HG02759 (cell line): ENCODE measurements around the gene MPV17L2.

Source experiments
- ATAC-seq: cut with Tn5 transposase; IDR thresholded peaks from one replicate; pipeline ENCODE4 v1.9.1; 2021; ENCODE audit warnings: mild to moderate bottlenecking, moderate library complexity; ENCODE audit not compliant: unreplicated experiment

The MPV17L2 gene

DNA sequence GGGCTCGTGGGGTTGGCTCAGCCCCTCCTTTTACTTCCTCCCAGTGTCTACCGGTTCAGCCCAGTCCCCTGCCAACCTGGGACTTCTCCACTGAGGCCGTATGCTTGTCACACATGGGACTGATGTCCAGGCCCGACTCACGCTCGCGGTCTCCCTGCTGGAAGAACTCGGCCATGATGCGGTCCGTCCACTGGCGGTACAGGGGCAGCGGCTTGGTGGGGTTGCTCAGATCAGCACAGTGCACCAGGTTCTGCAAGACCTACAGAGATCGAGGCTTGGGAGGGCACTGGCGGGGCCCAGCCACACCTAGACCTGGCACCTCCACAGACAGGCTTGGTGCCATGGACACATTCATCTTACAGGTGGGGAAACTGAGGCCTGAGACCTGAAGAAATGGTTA lies 18.7 kb downstream of the MPV17L2 start:
- ATAC-seq: no peak

DNA sequence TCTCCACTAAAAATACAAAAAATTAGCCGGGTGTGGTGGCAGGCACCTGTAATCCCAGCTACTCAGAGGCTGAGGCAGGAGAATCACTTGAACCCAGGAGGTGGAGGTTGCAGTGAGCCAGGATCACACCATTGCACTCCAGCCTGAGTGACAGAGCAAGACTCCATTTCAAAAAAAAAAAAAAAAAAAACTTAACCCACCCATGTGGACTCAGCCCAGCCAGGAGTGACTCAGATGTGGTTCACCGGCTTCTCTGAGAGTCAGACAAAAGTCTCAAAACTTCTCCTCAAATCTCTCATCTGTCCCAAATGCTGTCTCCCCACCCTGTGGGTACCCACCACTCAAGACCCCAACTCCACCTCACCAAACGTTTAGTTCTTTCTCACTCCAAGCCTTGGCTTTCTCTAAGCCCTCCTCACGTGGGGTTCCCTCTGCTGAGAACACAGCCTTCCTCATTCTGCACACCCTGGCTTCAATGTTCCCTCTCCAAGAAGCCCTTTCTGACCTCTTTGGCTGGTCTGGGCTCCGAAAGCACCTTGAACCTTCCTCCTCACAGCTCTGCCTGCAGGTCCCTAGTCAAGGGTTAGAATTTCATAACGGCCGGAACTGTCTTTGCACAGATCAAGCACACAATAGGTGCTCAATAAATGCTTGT lies 21.9 kb downstream of the MPV17L2 start:
- no peak for ATAC-seq

DNA sequence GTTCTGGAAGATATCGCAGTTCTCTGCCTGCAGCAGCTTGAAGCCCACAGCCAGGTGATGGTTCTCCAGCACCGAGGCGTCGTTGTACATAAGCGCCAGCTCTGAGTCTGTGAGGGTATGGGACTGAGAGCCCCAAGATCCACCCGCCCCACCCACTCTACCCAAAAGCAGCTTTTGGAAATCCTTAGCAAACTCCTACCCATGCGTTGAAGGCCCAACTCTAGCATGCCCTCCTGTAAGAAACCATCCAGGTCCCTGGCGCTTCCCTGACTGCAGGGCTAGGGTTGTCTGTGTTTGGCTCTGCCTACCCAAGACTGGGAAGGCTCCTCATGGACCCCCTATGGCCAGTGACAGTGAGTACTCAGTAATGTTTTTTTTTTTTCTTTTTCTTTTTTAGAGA lies 23.8 kb downstream of the MPV17L2 start:
- ATAC-seq: no peak

DNA sequence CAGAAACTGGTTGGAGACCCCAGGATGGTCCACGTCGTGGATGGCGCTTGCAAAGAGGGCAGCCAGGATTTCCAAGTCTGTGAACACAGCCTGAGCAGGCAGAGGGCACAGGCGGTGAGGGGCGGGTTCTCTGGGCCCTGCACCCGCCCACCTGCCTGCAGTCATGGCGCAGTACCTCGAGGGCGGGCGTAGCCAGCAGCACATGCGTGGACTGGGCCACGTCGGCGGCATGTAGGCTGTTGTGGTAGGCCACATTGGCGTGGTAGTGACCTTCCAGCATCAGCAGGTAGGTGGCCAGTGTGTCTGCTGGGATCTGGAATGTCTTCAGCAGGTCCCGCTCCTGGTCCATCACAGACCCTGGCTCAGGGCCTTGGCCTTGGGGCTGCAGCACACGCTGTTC lies 25.1 kb downstream of the MPV17L2 start:
- ATAC-seq: no peak

DNA sequence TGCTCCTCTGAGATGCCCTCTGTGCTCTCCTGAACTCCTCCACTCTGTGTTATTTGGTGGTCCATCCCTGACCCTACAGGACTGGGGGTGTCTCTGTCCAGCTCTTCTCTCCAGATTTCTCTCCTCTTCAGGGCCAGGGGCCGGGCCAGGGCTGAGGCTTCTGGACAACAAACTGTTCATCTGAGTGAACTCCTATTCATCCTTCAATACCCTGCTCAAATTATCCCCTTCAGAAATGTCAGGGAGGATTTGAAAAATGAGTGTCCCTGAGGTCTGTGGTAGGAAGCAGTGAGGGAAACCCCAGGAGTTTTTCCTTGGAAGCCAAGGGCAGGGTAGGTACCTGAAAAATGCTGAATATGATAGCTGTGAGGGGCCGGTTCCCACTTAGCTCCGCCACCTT lies 25.6 kb downstream of the MPV17L2 start:
- no peak for ATAC-seq

DNA sequence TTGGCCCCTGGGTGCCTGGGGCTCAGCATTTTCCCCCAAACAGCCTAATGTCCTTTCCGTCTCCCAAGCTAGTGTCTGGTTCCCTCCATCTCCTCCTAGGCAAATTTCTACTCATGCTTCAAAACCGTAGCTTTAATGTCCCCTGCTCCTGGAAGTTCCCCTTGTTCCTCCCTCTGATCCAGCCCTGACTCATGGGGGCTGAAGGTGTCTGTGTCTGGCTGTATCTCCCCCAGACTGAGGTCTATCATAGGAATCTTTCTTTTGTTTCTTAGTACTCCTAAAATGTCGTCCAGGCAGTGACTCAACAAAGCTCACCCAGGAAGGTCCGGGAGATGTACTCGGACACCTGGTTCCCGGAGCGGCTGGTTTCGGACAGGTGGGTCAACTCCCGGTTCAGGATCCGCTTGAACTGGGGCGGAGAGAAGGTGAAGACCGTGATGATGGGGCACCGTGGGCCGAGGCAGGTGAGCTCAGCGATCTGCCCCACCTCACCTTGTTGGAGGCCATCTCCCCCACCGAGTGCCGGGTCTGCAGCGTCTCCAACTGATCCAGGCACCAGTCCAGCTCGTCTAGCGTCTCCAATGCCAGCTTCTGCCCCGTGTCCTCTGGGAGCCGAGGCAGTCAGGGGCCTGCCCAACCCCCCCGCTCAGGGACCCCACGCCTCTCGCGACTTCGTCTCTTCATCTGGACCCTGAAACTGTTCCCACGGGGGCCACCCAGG lies 27.1 kb downstream of the MPV17L2 start:
- no peak for ATAC-seq

DNA sequence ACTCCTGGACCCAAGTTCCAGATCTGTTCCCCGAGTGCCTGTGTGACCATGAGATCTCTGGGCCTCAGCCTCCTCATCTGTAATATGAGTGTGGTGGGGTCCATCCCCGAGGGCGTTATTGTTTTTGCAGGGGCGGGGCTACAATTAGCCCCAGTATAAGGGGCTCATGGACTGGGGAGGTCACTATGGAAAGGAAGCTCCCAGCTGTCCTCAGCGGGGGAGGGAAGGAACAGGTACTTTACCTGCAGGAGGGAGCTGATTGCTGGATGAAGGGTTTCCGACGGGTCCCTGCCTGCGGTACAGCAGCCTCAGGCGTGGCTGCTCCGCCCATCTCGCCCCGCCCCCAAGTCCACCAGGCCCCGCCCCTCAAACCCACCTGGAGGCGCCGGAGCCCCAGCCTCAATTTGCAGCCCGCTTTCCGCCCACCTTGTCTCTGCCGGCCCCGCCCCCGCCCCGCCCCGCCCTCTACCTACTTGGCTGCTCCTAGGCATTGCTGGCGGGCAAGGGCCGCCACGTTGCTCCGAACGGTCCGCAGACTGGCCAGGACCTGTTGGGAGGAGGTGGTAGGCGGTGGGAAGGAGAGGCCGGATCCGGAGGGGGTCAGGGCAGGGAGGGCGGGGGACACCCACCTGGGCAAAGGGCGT lies 27.7 kb downstream of the MPV17L2 start:
- no peak for ATAC-seq

DNA sequence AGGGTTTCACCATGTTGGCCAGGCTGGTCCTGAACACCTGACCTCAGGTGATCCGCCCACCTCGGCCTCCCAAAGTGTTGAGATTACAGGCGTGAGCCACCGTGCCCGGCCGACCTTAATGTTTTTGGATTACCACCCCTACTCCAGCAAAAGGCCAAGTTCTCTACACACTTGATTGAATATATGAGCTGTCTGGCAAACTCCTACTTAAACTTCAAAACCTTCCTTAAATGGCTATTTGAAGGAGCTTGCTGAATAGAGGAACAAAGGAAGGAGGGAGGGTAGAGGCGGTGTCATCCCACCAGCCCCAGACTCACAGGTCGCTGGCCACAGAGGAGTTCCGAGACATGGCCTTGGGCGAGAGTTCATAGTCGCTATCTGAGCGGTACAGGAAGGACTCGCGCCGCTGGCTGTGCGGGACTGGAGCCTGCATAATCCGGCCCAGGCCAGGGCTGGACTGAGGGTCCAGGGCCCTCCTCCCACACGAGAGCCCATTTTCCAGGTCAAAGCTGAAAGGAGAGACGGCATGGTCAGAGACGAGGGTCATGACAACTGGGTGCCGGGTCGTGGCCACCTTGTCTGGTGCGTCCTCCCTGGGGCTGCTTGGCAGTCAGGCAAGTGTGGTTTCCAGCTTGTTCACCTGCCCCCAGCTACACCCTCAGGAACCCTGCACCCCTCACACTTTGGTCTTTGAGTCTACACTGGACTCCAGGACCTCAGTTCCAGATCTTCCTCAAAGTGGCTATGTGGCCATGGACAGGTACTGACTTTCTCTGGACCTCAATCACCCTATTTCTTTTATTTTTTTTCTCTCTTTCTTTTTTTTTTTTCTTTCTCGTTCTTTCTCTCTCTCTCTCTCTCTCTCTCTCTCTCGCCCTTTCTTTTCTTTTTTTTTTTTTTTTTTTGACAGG lies 29.1 kb downstream of the MPV17L2 start:
- ATAC-seq: no peak

DNA sequence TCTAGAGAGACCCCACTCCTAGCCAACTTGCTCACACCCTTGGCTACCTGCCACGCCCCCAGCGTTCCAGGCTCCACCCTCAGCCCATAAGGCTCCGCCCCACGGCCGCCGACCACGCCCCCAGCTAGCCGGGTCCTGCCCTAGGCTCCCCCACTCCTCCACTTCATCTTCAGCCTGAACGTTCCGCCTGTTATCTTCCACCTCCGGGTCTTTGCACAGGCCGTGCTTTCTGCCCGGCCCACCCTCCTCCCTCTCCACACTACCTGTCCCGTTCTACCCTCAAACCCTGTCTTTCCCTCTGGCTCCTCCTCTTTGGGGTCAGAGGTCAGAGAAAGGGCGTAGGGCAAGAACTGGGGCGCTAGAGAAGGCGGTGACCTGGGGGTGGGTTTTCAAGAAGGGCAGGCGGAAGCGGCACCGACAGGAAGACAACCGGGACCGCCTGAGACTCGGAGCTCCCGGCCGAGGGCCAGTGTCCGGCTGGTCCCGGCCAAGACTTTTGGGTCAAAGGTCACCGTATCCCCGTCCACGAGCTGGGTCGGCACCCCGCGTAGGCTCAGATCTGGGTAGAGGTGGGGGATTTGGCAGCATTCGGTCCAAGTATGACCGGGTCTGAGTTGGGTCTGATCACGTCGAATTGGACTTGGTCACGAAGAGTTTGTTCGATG lies 31.0 kb downstream of the MPV17L2 start:
- peak; percentile 2 for ATAC-seq

DNA sequence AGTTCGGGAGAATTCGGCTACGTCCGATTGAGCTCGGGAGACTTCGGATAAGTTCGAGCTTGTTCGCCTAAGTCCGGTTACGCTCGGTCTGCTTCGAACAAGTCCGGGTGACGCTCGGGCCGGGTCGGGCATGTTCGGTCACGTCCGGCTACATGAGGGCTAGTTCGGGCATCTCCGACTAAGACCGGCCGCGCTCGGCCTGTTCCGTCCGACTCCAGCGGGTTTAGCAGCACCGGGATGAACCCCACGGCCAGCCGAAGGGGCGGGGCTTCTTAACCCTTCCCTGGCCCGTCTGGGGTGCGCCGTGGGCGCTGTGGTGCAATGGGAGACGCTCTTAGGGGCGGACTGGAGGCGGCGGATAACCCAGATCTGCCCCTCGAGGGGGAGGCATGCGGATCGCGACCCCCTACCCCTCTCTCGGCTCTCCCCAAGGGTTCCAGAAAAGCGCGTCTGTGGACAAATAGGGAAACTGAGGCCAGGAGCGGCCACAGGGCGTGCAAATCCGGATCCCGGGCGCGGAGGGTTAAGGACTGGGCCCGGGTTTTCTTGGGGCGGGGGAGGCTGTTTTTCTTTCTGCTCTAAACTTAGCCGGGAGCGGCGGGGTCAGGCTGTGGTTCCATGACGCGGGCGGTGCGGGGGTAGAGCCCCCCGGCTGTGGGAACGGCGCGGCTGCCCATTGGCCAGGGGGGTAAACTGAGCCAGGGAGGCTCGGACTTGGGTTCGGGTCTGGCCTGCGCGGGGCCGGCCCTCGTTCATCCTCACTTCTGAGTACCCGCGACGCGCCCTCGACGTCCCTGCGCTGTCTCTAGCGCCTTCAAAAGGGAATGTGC lies 31.7 kb downstream of the MPV17L2 start:
- ATAC-seq: peak; percentile 92

DNA sequence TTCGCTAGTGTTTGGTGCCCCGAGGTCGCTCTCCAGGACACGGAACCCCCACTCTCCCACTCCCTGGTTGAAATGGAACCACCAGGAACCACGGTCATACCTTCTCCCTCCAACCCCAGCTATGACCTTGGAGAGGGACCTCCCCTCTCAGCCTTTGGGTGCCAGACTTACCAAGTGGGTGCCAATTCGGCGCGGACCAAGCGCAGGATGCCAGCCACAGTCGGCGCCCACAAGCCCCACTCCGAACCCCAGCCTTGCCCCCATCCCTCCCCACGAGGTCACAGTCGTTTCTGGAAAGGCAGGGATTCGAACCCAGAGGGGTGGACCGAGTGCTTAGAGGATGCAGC lies 32.3 kb downstream of the MPV17L2 start:
- ATAC-seq: no peak

DNA sequence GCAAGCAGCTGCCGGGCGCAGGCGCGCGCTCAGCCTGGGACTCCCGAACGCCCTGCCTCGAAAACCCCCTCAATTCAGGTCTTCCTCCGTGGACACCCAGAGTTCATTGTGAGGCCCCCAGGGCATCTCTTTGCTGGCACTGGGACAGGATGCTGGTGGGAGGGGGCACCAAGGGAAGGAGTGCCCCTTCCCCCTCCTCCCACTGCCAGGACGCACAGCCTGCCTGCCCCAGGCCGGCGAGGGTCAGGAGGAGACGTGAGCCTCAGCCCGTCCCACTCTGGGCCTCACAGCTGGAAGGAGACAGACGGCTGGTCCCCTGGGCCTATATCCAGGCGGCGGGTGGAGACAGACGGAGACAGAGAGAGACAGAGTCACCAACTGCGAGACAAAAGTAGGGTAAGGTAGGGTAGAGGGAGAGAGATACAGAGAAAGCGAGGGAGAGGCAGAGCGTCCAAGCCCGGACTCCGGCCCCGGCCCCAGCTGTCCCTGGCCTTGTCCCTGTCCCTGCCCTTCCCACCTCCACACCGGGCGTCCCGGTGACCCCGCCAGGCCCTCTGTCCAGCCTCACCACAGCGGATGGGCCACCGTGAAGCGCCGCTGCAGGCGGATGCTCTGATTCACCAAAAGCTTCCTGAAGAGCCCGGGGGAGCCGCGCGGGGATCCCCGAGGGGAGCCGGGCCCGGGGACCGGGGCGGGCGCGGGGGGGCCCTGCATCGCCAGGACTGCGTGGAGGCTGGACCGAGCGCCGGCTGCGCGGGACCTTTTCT lies 32.9 kb downstream of the MPV17L2 start, which contains the start of gene PDE4C:
Gene PDE4C, minus strand, starts transcription at position 737 of the 767 bp plus-strand sequence. Its CDS starts 23 bp downstream, at position 714.
- no peak for ATAC-seq

DNA sequence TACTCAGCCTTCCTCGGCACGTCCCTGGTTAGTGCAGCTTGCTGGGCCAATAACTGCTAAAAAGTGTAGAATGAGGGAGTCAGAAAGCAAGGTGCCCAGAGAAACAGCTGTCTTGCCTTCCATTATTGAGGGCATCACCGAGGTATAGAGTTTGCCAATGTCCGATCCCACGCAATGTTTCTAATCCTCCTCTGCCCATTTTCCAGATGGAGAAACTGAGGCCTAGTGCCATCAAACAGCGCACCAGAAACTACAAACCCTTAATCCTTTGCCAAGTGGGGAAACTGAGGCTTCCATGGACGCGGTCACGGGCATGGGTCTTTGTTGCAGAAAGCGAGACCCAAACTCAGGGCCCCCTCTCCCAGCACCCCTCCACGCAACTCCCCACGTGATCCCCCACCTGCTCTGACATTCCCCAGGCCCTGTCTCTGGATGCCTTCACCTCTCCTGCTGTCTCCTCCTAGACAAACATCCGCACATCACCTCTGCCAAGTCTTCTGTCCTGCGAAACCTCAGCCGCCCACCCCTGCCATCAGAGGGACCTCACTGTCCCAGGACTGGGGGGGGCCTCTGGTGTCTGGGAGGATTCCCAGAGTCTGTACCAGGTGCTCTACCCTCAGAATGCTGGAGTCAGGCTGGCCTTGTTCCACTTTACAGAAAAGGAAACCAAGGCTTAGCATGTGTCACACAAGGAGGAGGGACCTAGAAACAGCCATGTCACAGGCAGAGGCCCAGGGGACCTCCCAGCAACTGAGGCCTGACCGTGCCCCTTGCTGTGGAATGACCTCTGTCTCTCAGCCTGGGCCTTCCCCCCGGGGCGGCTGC lies 34.1 kb downstream of the MPV17L2 start:
- ATAC-seq: no peak

DNA sequence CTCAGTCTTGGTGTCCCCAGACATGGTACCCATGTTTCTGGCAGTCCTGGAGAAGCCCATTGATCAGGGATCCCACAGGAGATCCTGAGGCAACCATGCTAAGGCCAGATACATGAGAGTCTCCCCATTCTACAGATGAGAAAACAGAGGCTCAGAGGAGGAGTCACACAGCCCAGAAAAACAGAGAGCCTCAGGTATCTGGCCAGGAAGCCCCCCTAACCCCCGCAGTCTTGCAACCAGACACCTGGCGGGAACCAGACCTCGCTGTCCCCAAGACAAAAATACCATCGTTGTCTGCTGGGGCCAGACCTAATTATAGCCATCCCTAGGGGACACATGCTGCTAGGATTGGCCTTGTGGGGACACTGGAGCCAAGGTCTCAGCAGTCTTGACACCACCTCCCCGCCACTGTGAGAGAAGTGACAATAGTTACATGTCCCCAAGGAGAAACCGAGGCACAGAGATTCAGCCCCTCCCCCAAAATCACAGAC lies 34.8 kb downstream of the MPV17L2 start:
- no peak for ATAC-seq

DNA sequence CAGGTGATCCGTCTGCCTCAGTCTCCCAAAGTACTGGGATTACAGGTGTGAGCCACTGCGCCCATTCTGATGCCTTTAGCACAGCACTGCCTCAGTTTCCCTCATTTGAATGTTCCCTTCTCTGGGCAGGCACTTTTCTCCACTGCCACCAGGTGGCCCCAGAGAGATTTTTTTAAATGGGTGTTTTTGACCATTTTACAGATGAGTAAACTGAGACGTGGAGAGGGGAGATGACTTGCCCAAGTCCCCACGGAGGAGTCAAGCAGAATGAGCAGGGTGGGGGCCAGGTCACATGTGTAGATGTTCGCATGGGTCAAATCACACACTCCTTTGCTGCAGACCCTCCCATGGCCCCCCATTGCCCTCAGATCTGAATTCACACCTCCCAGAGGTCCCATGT lies 36.5 kb downstream of the MPV17L2 start:
- no peak for ATAC-seq

DNA sequence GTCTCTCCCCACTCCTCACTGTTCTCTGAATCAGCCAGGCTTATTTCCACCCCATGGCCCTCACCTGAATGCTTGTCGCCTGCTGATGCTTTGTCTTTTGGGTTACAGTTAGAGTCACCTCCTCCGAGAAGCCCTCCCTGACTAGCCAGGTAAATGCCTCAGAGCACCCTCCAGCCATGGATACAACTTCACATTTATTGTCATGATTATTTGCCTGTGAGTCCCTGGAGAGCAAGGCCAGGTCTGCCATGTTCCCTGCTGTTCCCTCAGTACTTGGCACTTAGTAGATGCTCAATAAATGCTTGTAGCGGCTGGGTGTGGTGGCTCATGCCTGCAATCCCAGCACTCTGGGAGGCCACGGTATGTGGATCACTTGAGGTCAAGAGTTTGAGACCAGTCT lies 36.9 kb downstream of the MPV17L2 start:
- ATAC-seq: no peak

DNA sequence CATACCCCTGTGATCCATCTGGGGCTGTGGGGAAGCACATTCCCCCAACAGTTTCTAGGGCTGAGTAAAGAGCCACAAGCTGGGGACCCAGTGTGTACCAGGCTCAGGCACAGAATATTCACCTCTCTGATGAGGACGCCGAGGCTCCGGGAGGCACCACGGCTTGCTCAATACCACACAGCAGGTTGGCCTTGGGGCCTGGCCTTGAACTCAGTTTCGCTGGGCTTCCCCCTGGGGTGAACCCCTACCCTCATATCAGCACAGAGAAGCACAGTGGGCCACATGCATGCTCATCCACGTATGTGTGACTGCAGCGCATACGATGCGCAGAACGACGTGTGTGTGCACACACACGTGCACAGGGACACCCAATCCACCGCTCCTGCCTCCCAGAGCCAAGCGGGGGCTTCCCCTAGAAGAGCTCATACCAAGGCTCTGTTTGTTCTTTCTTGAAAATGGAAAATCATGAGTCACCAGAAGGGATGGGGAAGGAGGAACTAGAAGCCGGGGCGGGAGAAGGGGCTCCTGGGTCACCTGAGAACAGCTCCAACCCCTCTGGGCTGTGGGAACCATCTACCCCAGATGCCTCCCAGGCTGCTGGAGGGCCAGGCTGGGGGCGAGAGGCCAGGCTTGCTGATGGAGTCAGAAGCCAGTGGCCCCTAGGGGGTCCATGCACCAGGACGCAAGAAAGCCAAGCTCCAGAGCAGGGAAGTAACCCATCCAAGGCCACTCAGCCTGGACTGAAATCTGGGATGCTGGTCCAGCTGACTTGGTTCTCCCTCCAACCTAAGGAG lies 38.1 kb downstream of the MPV17L2 start:
- no peak for ATAC-seq
